ENCODE measurements around the gene CPE.

- TF ChIP-seq GABPA (IDR thresholded peaks at IDR 0.05 in 1 of 2, conservative IDR thresholded peaks at IDR 0.05 in 1 of 2) (no peak), CTCF (IDR thresholded peaks at IDR 0.05; ENCODE audit: low read depth, low read length, missing input control) (peak; percentile 74), EGR1 (IDR thresholded peaks at IDR 0.05; ENCODE audit: low read depth in 2 of 2) (no peak)
These were observed 114.6 kb downstream of the CPE start for GRCh38 chr4:165493359-165493758.
